Upper lobe of left lung (tissue), 6 donors: ENCODE measurements around the gene FRZB. TPM values are rescaled to one million over a fixed set of nuclear protein-coding genes. Genes with fewer than 3 reads are reported as not detected.

Experiments used
- ATAC-seq, 2 donors: fragments of 200-7000 bp; cut with Tn5 transposase; one replicate each; pipeline ENCODE4 v1.9.1; 2022; ENCODE audit warnings: mild to moderate bottlenecking in 2 of 2, moderate library complexity in 2 of 2; ENCODE audit not compliant: low FRiP score in 2 of 2
- DNase-seq, 2 donors: peaks; one replicate each; pipeline ENCODE4 v3.0.0-alpha.2; 2019 to 2020
- H3K27ac ChIP-seq, 4 donors: fragments of 200-600 bp; sonication (generic); one replicate each; pipeline ENCODE4 v1.5.1; 2016 to 2019
- H3K27me3 ChIP-seq, 4 donors: fragments of 200-600 bp; sonication (generic); one replicate each; pipeline ENCODE4 v1.5.1; 2017 to 2019
- H3K36me3 ChIP-seq, 4 donors: fragments of 200-600 bp; sonication (generic); one replicate each; pipeline ENCODE4 v1.5.1; 2016 to 2019
- H3K4me1 ChIP-seq, 4 donors: fragments of 200-600 bp; sonication (generic); one replicate each; pipeline ENCODE4 v1.5.1; 2018 to 2019
- H3K4me3 ChIP-seq, 4 donors: fragments of 200-600 bp; sonication (generic); one replicate each; pipeline ENCODE4 v1.5.1; 2017 to 2019; ENCODE audit warnings: mild to moderate bottlenecking in 2 of 4, moderate library complexity in 1 of 4
- H3K9me3 ChIP-seq, 4 donors: fragments of 200-600 bp; sonication (generic); one replicate each; pipeline ENCODE4 v1.5.1; 2018 to 2019
- CTCF ChIP-seq, 6 experiments: fragments of 450-650 bp in 4 of 6; fragments of 200-600 bp in 2 of 6; sonication (generic) in 2 of 6; IDR thresholded peaks; one replicate each; pipeline ENCODE4 v1.5.1; 2016 to 2019; ENCODE audit warnings: antibody characterized with exemption in 6 of 6
- EP300 ChIP-seq, 4 donors: sonication (generic); formaldehyde crosslinking; IDR thresholded peaks; one replicate each; pipeline ENCODE4 v1.5.1; 2017; ENCODE audit warnings: antibody characterized with exemption in 4 of 4, control low read depth in 2 of 4
- POLR2A ChIP-seq, 4 donors: fragments of 450-650 bp; IDR thresholded peaks; one replicate each; pipeline ENCODE4 v1.5.1; 2016 to 2017; ENCODE audit warnings: antibody characterized with exemption in 4 of 4, mild to moderate bottlenecking in 2 of 4
- POLR2AphosphoS5 ChIP-seq, 2 donors: sonication (generic); formaldehyde crosslinking; IDR thresholded peaks; one replicate each; pipeline ENCODE4 v1.5.1; 2017; ENCODE audit warnings: antibody characterized with exemption in 2 of 2
- WGBS, 2 donors: methylation state at CpG; one replicate each; pipeline ENCODE4 v1.1.5; 2017 to 2018; 5-methylcytosine and 5-hydroxymethylcytosine counted together
- total RNA-seq, 6 donors: library from RNA; depleted of rRNA in 4 of 6; stranded (reverse); fragments of >200 nt in 4 of 6; gene quantifications; one replicate each; pipeline versions ENCODE4 v1.1.0 to v1.2.1, GENCODE V29; 2016 to 2021
- donor health status: DM: no; HTN: no; CAD: no; lungs with moderate emphysema.
- donor health status: DM: no; HTN: yes; CAD: no; lungs with severe emphysema.

FRZB gene
- total RNA-seq, 6 donors from 2014 or later = 0.39 to 5.7 (median 3.3) TPM; not detected in 1

- Histone ChIP-seq H3K4me3 (no peak overlapping the region), H3K27me3 (no peaks in the 10 kb centered on the region), H3K9me3 (no peaks in the 10 kb centered on the region), H3K27ac (no peak overlapping the region), H3K36me3 (no peaks in the 10 kb centered on the region), H3K4me1 (no peaks in the 10 kb centered on the region)
- WGBS, 2 donors = 50 to 60% methylated on average over 1 of the region's 1 CpG
- TF ChIP-seq EP300 (IDR thresholded peaks at IDR 0.05) (no peak), POLR2A (IDR thresholded peaks at IDR 0.05) (no peak), CTCF (IDR thresholded peaks at IDR 0.05) (no peak), POLR2AphosphoS5 (IDR thresholded peaks at IDR 0.05) (no peak)
- no peak for DNase-seq
- no peak for ATAC-seq
Observed at GRCh38 chr2:182852801-182853200, 13.6 kb downstream of the FRZB start.

GRCh38 chr2:182852090-182852489, 14.3 kb downstream of the FRZB start:
- DNase-seq (no peak), ATAC-seq (no peak)
- no peaks in the 10 kb centered on the region for H3K36me3 ChIP-seq
- H3K27ac ChIP-seq = no peak overlapping the region
- H3K4me3 ChIP-seq = no peak overlapping the region
- no peak for TF ChIP-seq CTCF (IDR thresholded peaks at IDR 0.05)
- no peak for TF ChIP-seq POLR2AphosphoS5 (IDR thresholded peaks at IDR 0.05)
- TF ChIP-seq EP300 (IDR thresholded peaks at IDR 0.05) = no peak
- no peak for TF ChIP-seq POLR2A (IDR thresholded peaks at IDR 0.05)
- H3K9me3 ChIP-seq = no peaks in the 10 kb centered on the region
- H3K4me1 ChIP-seq = no peaks in the 10 kb centered on the region
- 82 to 84% methylated on average over 1 of the region's 1 CpG for WGBS, 2 donors
- H3K27me3 ChIP-seq = no peaks in the 10 kb centered on the region

GRCh38 chr2:182845794-182846417, 20.5 kb downstream of the FRZB start:
- Histone ChIP-seq H3K27ac (no peak overlapping the region), H3K4me1 (no peaks in the 10 kb centered on the region), H3K4me3 (no peak overlapping the region), H3K36me3 (no peaks in the 10 kb centered on the region), H3K9me3 (no peaks in the 10 kb centered on the region), H3K27me3 (no peaks in the 10 kb centered on the region)
- TF ChIP-seq CTCF (IDR thresholded peaks at IDR 0.05) (no peak), POLR2AphosphoS5 (IDR thresholded peaks at IDR 0.05) (no peak), POLR2A (IDR thresholded peaks at IDR 0.05) (no peak), EP300 (IDR thresholded peaks at IDR 0.05) (no peak)
- 74 to 78% methylated on average over 3 of the region's 3 CpGs for WGBS, 2 donors
- no peak for DNase-seq
- no peak for ATAC-seq

GRCh38 chr2:182836451-182836850, 30.0 kb downstream of the FRZB start:
- Histone ChIP-seq H3K4me1 (no peaks in the 10 kb centered on the region), H3K9me3 (no peaks in the 10 kb centered on the region), H3K36me3 (no peaks in the 10 kb centered on the region), H3K4me3 (no peak overlapping the region), H3K27ac (no peak overlapping the region), H3K27me3 (no peaks in the 10 kb centered on the region)
- no peak for DNase-seq
- no peak for ATAC-seq
- 70 to 71% methylated on average over 3 of the region's 3 CpGs for WGBS, 2 donors
- TF ChIP-seq POLR2AphosphoS5 (IDR thresholded peaks at IDR 0.05) = no peak
- TF ChIP-seq CTCF (IDR thresholded peaks at IDR 0.05) = no peak
- TF ChIP-seq EP300 (IDR thresholded peaks at IDR 0.05) = no peak
- no peak for TF ChIP-seq POLR2A (IDR thresholded peaks at IDR 0.05)

- 44 to 56% methylated on average over 1 of the region's 1 CpG for WGBS, 2 donors
- ATAC-seq (no peak), DNase-seq (no peak)
- H3K9me3 ChIP-seq = no peaks in the 10 kb centered on the region
- no peak overlapping the region for H3K4me3 ChIP-seq
- H3K27ac ChIP-seq = no peak overlapping the region
- TF ChIP-seq EP300 (IDR thresholded peaks at IDR 0.05) = no peak
- TF ChIP-seq POLR2A (IDR thresholded peaks at IDR 0.05) = no peak
- TF ChIP-seq CTCF (IDR thresholded peaks at IDR 0.05) = no peak
- no peak for TF ChIP-seq POLR2AphosphoS5 (IDR thresholded peaks at IDR 0.05)
- no peaks in the 10 kb centered on the region for H3K27me3 ChIP-seq
- H3K4me1 ChIP-seq = no peaks in the 10 kb centered on the region
- H3K36me3 ChIP-seq = no peaks in the 10 kb centered on the region
Observed at GRCh38 chr2:182834293-182834692, 32.1 kb downstream of the FRZB start.
